Measurements from ENCODE around the gene SLC38A5.

SLC38A5 gene

GRCh38 chrX:48476919-48477318 is 6.9 kb upstream of the SLC38A5 start:
- TF ChIP-seq CTCF (IDR thresholded peaks at IDR 0.05; ENCODE audit: low read depth, low read length, missing control alignments): no peak
- in situ Hi-C loops (cut with HindIII; ENCODE audit: low sequenced_read_pairs): no loop called here

GRCh38 chrX:48475774-48476577 is 5.9 kb upstream of the SLC38A5 start, which contains the start of gene FTSJ1:
FTSJ1 (plus strand) TSS chrX:48476199; CDS start chrX:48478048, 1,849 bp downstream.
- no peak for TF ChIP-seq CTCF (IDR thresholded peaks at IDR 0.05; ENCODE audit: low read depth, low read length, missing control alignments)
- in situ Hi-C loops (cut with HindIII; ENCODE audit: low sequenced_read_pairs): no loop called here

More at GRCh38 chrX:48476919-48477318, 6.9 kb upstream of the SLC38A5 start:
- peak overlapping the region; percentile 77 for H3K4me3 ChIP-seq (ENCODE audit: low read depth, low read length)
- DNase-seq (ENCODE audit: low read depth): no peak

GRCh38 chrX:48475296-48475695 is 5.2 kb upstream of the SLC38A5 start:
- H3K4me3 ChIP-seq (ENCODE audit: low read depth, low read length): peak overlapping the region; percentile 77
- DNase-seq (ENCODE audit: low read depth): no peak
- TF ChIP-seq CTCF (IDR thresholded peaks at IDR 0.05; ENCODE audit: low read depth, low read length, missing control alignments): no peak
- in situ Hi-C loops (cut with HindIII; ENCODE audit: low sequenced_read_pairs): no loop called here

More at GRCh38 chrX:48475774-48476577, 5.9 kb upstream of the SLC38A5 start, which contains the start of gene FTSJ1:
- H3K4me3 ChIP-seq (ENCODE audit: low read depth, low read length): peak within 1 kb of the TSS; percentile 77
- peak; percentile 82 for DNase-seq (ENCODE audit: low read depth)

- no peak for DNase-seq (ENCODE audit: low read depth)
- no peak overlapping the region for H3K4me3 ChIP-seq (ENCODE audit: low read depth, low read length)
- TF ChIP-seq CTCF (IDR thresholded peaks at IDR 0.05; ENCODE audit: low read depth, low read length, missing control alignments): no peak
- in situ Hi-C loops (cut with HindIII; ENCODE audit: low sequenced_read_pairs): no loop called here
Observed at GRCh38 chrX:48474581-48474980, 4.5 kb upstream of the SLC38A5 start.

- no peak for DNase-seq (ENCODE audit: low read depth)
- in situ Hi-C loops (cut with HindIII; ENCODE audit: low sequenced_read_pairs): no loop called here
- H3K4me3 ChIP-seq (ENCODE audit: low read depth, low read length): no peak overlapping the region
- peak; percentile 35 for TF ChIP-seq CTCF (IDR thresholded peaks at IDR 0.05; ENCODE audit: low read depth, low read length, missing control alignments)
Observed at GRCh38 chrX:48474127-48474526, 4.1 kb upstream of the SLC38A5 start.

GRCh38 chrX:48473704-48473990 is 3.6 kb upstream of the SLC38A5 start:
- in situ Hi-C loops (cut with HindIII; ENCODE audit: low sequenced_read_pairs): no loop called here
- DNase-seq (ENCODE audit: low read depth): no peak
- H3K4me3 ChIP-seq (ENCODE audit: low read depth, low read length): no peak overlapping the region
- no peak for TF ChIP-seq CTCF (IDR thresholded peaks at IDR 0.05; ENCODE audit: low read depth, low read length, missing control alignments)

All from astrocyte of the cerebellum (primary cell).